K562 treated with DMSO at 1 percent for 4 hours (cell line): ENCODE data around the gene CHRM1. TPM values are rescaled to one million over a fixed set of nuclear protein-coding genes. Genes with fewer than 3 reads are reported as not detected.

ENCODE experiments used
- total RNA-seq: library from RNA; unstranded; fragments of 300-600 nt; gene quantifications from 2 replicates; pipeline ENCODE4 v1.2.3, GENCODE V29; 2022; ENCODE audit not compliant: insufficient read depth

Gene CHRM1
- total RNA-seq, result not detected in 2 replicates

GRCh38 chr11:62921201-62921572 lies at the start of gene CHRM1:
Gene CHRM1 (minus strand): TSS chr11:62921363. CDS start chr11:62911100, 10,263 bp downstream.

GRCh38 chr11:62880803-62881578 lies 40.2 kb downstream of the CHRM1 start, which contains the start of gene SLC3A2:
Gene SLC3A2 (plus strand): TSS chr11:62880896. CDS start chr11:62881024, 128 bp downstream.

Other genes with a start within 250 kb of the CHRM1 start
- 12.2 and 17.2 TPM in 2 replicates for gene UQCC3, start 249.7 kb downstream of the CHRM1 start, total RNA-seq
- 4.8 and 5.5 TPM in 2 replicates for gene LBHD1, start 249.1 kb downstream of the CHRM1 start, total RNA-seq
- 282 and 316 TPM in 2 replicates for gene UBXN1, start 242.3 kb downstream of the CHRM1 start, total RNA-seq
- 0.48 and 1.6 TPM in 2 replicates for gene LRRN4CL, start 231.8 kb downstream of the CHRM1 start, total RNA-seq
- 43.9 and 45.1 TPM in 2 replicates for gene BSCL2, start 213.9 kb downstream of the CHRM1 start, total RNA-seq
- gene GNG3, start 213.7 kb downstream of the CHRM1 start, total RNA-seq, result 2.4 TPM in 1 of 2 replicates, not detected in the other
- gene HNRNPUL2, start 193.9 kb downstream of the CHRM1 start, total RNA-seq, result 26.6 and 32.3 TPM in 2 replicates
- 35.6 and 36.5 TPM in 2 replicates for gene TTC9C, start 192.9 kb downstream of the CHRM1 start, total RNA-seq
- 1.4 and 6.0 TPM in 2 replicates for gene ZBTB3, start 167.2 kb downstream of the CHRM1 start, total RNA-seq
- 138 and 166 TPM in 2 replicates for gene POLR2G, start 159.8 kb downstream of the CHRM1 start, total RNA-seq
- 23.2 and 49.9 TPM in 2 replicates for gene TAF6L, start 150.0 kb downstream of the CHRM1 start, total RNA-seq
- 36.4 and 44.9 TPM in 2 replicates for gene TMEM179B, start 134.0 kb downstream of the CHRM1 start, total RNA-seq
- 15.3 and 18.4 TPM in 2 replicates for gene TMEM223, start 129.4 kb downstream of the CHRM1 start, total RNA-seq
- gene NXF1, start 115.9 kb downstream of the CHRM1 start, total RNA-seq, result 76.4 and 111 TPM in 2 replicates
- 63.1 and 77.8 TPM in 2 replicates for gene STX5, start 89.3 kb downstream of the CHRM1 start, total RNA-seq
- gene TEX54, start 88.5 kb downstream of the CHRM1 start, total RNA-seq, result not detected in 2 replicates
- 48.1 and 51.9 TPM in 2 replicates for gene WDR74, start 81.8 kb downstream of the CHRM1 start, total RNA-seq
- gene SLC3A2, start 40.5 kb downstream of the CHRM1 start, total RNA-seq, result 397 and 441 TPM in 2 replicates
- not detected in 2 replicates for gene SLC22A6, start 63.6 kb upstream of the CHRM1 start, total RNA-seq
- not detected in 2 replicates for gene SLC22A8, start 94.5 kb upstream of the CHRM1 start, total RNA-seq
- gene SLC22A24, start 222.9 kb upstream of the CHRM1 start, total RNA-seq, result not detected in 2 replicates